Vein endothelial cell (primary cell): Measurements from ENCODE around the gene DLG1. TPM values are rescaled to one million over a fixed set of nuclear protein-coding genes. Genes with fewer than 3 reads are reported as not detected.

ENCODE experiments used
- small RNA-seq: library from RNA; depleted of rRNA; stranded (forward); fragments of <200 nt; gene quantifications from one replicate; pipeline ENCODE3, GENCODE V24; 2012
- total RNA-seq: library from RNA; depleted of rRNA; stranded (reverse); fragments of >200 nt; gene quantifications from 2 replicates; pipeline ENCODE4 v1.2.3, GENCODE V29; 2012

The DLG1 gene
- total RNA-seq, result 54.2 and 71.2 TPM in 2 replicates

DNA sequence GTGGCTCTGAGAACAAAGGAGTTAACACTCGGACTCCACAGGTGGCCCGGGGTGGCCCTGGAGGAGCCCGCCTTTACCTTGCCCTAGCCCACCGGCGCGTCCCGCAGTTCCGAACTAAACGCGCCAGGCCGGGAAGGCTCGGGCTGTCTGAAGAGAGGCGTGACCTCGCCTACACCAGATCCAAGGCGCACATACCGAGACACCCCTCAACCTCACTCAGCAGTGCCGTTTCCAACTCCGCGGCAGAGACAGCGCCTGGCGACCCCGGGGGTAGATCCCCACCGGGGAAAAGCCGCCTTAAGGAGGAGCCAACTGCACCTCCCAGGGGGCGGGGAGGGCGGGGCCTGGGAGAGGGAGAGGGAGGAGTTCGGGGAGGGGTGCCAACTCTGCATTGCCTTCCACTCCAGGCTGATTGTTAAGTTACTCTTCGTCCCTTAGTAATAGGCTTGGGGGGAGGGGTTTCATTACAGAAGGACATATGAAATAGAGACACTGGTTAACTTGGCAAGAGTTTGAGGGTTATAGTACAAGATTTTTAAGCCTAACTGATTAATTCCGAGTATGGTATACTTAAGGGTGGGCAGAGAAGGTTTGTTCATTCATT lies at the start of gene DLG1:
Gene DLG1 (minus strand): TSS at position 272 of the 604 bp plus-strand sequence. CDS start 1,408 bp downstream, outside the sequence.

DNA sequence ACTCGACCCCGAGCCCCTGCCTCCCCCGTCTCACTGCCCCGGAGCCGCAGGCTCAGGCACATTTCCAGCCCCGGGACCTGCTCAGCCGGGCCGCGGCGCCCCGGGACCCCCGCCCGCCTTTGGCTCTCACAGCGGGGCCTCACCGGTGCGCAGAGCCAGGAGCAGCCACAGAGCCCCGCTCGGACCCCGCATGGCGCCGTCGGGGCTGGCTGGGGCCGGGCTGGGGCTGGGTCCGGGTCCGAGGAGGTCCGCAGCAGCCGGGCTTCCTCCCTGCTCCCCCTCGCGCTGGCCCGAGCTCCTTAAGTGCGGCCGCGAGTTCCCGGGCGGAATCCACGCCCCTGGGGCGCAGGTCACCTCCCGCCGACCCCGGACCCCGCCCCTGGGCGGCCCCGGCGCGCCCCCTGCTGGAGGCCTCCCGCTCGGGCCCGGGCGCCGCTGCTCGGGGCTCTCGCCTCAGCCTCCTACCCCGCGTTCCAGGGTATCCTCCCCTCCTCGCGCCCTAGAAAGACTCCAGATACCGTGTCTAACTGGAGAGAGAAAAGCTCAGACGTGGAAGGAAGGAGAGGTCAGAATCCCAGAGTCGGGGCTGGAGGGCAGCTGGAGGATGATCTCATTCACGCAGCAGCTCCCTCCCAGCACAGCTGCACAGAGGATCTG lies 268.8 kb downstream of the DLG1 start, which contains the start of gene MELTF:
Gene MELTF (minus strand): TSS at position 307 of the 657 bp plus-strand sequence. CDS start 115 bp downstream, at position 192.

Small RNAs within 50 kb of the gene (small RNA-seq; reads per million reads assigned to genes)
- not detected for gene MIR4797
